Testis (tissue), 2 donors: Measurements from ENCODE around the gene NUP133.
"Not testable (repeated sequence)": the region's sequence is repeated elsewhere in the genome, so short reads cannot be mapped to it uniquely, and the experiment has no call there.

Source experiments
- POLR2A ChIP-seq: fragments of 450-650 bp; IDR thresholded peaks from one replicate; pipeline ENCODE4 v1.6.1; 2017; ENCODE audit warnings: antibody characterized with exemption, mild to moderate bottlenecking, moderate library complexity
- TF ChIP-seq, protein P1 (sequence below), 3 experiments: fragments of 450-650 bp in 2 of 3; fragments of 200-600 bp in 1 of 3; sonication (generic) in 1 of 3; IDR thresholded peaks; one replicate each; pipeline ENCODE4 v1.5.1; 2016 to 2019; ENCODE audit warnings: antibody characterized with exemption in 3 of 3, mild to moderate bottlenecking in 2 of 3, moderate library complexity in 1 of 3

GRCh38 chr1:229402329-229402728, 105.8 kb downstream of the NUP133 start:
- TF ChIP-seq, protein P1, sequence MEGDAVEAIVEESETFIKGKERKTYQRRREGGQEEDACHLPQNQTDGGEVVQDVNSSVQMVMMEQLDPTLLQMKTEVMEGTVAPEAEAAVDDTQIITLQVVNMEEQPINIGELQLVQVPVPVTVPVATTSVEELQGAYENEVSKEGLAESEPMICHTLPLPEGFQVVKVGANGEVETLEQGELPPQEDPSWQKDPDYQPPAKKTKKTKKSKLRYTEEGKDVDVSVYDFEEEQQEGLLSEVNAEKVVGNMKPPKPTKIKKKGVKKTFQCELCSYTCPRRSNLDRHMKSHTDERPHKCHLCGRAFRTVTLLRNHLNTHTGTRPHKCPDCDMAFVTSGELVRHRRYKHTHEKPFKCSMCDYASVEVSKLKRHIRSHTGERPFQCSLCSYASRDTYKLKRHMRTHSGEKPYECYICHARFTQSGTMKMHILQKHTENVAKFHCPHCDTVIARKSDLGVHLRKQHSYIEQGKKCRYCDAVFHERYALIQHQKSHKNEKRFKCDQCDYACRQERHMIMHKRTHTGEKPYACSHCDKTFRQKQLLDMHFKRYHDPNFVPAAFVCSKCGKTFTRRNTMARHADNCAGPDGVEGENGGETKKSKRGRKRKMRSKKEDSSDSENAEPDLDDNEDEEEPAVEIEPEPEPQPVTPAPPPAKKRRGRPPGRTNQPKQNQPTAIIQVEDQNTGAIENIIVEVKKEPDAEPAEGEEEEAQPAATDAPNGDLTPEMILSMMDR (IDR thresholded peaks at IDR 0.05): not testable (repeated sequence)
- TF ChIP-seq POLR2A: not testable (repeated sequence)
